ENCODE measurements around the gene PDE3B. TPM values are rescaled to one million over a fixed set of nuclear protein-coding genes. Genes with fewer than 3 reads are reported as not detected.

The PDE3B gene
- total and polyA plus RNA-seq, 2 of the 8 experiments (the other 6 are each of a cell fraction or from before 2014, with no cell fraction given): 2.7 to 10.9 TPM

DNA sequence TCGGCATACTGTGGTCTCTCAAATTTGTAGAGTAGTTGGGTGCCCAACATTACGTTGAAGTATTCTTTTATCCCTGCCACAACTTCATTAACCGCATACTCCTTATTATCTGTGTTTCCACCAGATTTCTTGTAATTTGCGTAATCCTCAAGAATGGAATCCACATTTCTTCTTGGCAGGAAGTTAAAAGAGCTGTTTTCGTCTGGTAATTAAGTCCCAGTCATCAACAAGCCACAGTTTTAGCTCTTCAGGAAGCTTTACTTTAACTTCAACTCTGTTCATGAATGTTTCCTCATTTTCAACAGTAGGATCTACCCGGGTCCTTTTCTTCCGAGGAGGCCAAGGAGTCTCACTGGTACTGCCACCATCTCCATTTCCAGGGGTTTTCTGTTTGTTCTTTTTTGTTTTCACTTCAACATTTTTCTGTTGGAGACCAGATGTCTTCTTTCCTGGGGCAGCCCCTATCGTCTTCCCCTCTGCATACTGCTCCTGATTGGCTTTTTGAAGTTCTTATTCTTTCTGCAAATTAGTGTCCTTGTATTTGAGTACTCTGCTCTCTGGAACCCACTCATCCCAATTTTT lies 30.3 kb downstream of the PDE3B start:
- CTCF ChIA-PET (ENCODE audit: partially characterized antibody): no interaction called here
- no peak overlapping the region for H3K27ac ChIP-seq (ENCODE audit: low read depth, low read length)

More for the DNA sequence above, 30.3 kb downstream of the PDE3B start:
- H2AK5ac ChIP-seq (ENCODE audit: low read depth, low read length): no peak overlapping the region
- H4K8ac ChIP-seq (ENCODE audit: extremely low read depth, insufficient read depth, low read length): no peak overlapping the region
- TF ChIP-seq EGR1 (IDR thresholded peaks at IDR 0.05; ENCODE audit: borderline replicate concordance, low read depth, low read length): no peak
- no peak overlapping the region for H2BK12ac ChIP-seq (ENCODE audit: low read depth, low read length)
- no peak overlapping the region for H3K4me2 ChIP-seq (ENCODE audit: insufficient read depth in 1 of 2, low read depth in 2 of 2, low read length in 2 of 2)
- no peak overlapping the region for H2BK5ac ChIP-seq (ENCODE audit: low read depth, low read length)
- POLR2A ChIA-PET (ENCODE audit: partially characterized antibody): interaction anchor here (1.1 kb wide), 1 partner anchor 154 kb away, joined by 3 read pairs; the partner anchor contains the start of gene PSMA1
- H4K20me1 ChIP-seq (replicated peaks in 1 of 2; ENCODE audit: control insufficient read depth in 1 of 2, insufficient read depth in 2 of 2, low read length in 2 of 2): no peaks in the 10 kb centered on the region
- H3K4ac ChIP-seq (replicated peaks; ENCODE audit: insufficient read length, low read depth, low read length): no peak overlapping the region
- FAIRE-seq: no peak
- H4K5ac ChIP-seq (ENCODE audit: insufficient read length, low read depth, low read length): no peak overlapping the region
- H3K14ac ChIP-seq (ENCODE audit: insufficient read length): no peak overlapping the region
- no peak overlapping the region for H3K56ac ChIP-seq (replicated peaks; ENCODE audit: insufficient read length, low read depth, low read length)
- H3K27me3 ChIP-seq (replicated peaks in 1 of 4; ENCODE audit: control insufficient read depth in 3 of 4, extremely low read depth in 1 of 4, insufficient read depth in 3 of 4, low read length in 3 of 4): no peaks in the 10 kb centered on the region
- H2AFZ ChIP-seq (ENCODE audit: low read length): no peak overlapping the region
- 0 out of 4 replicates have a peak, but pooled peaks cover 0 to 2% of the 10 kb centered on the region in 2 experiments for H3K79me2 ChIP-seq (ENCODE audit: control insufficient read depth in 1 of 2, insufficient read depth in 2 of 2, low read length in 2 of 2)
- no peaks in the 10 kb centered on the region for H3K23me2 ChIP-seq (ENCODE audit: low read depth, low read length)
- H2BK20ac ChIP-seq (ENCODE audit: low read length): no peak overlapping the region
- H4K91ac ChIP-seq (replicated peaks; ENCODE audit: insufficient read length, low read length): no peak overlapping the region
- H3K23ac ChIP-seq (ENCODE audit: insufficient read length): no peak overlapping the region
- H3K36me3 ChIP-seq (ENCODE audit: control insufficient read depth in 2 of 4, insufficient read depth in 4 of 4, low read length in 3 of 4): no peaks in the 10 kb centered on the region
- no peak overlapping the region for H3K18ac ChIP-seq (ENCODE audit: extremely low read depth, low read length)
- WGBS, 2 experiments (ENCODE audit: extremely low coverage in 1 of 2, insufficient coverage in 1 of 2, insufficient read length in 1 of 2, insufficient replicate concordance in 2 of 2, low coverage in 1 of 2, low lambda C conversion rate in 2 of 2, missing lambda C conversion rate in 1 of 2): 88% methylated on average over 8 of the region's 8 CpGs; no CpG with 5 or more reads in 1 of the 2 experiments
- H3K4me3 ChIP-seq (ENCODE audit: extremely low read depth in 1 of 4, insufficient read depth in 2 of 4, low read depth in 3 of 4, low read length in 4 of 4): no peak overlapping the region
- H3K79me1 ChIP-seq (ENCODE audit: low read depth, low read length): no peaks in the 10 kb centered on the region
- no peak overlapping the region for H2BK15ac ChIP-seq (ENCODE audit: low read length)
- no peaks in the 10 kb centered on the region for H3K9me3 ChIP-seq (ENCODE audit: insufficient read depth in 2 of 2, low read depth in 1 of 2, low read length in 1 of 2)
- no peaks in the 10 kb centered on the region for H3K4me1 ChIP-seq (replicated peaks in 1 of 4; ENCODE audit: control insufficient read depth in 3 of 4, insufficient read depth in 4 of 4, low read length in 3 of 4)
- H3K9ac ChIP-seq (replicated peaks in 1 of 4; ENCODE audit: extremely low read depth in 1 of 4, low read depth in 3 of 4, low read length in 3 of 4): no peak overlapping the region
- DNase-seq (ENCODE audit: low read depth in 1 of 2, low spot score in 2 of 2): no peak
- H2BK120ac ChIP-seq (replicated peaks; ENCODE audit: low read depth, low read length): no peak overlapping the region

All from H1 (cell line).